ENCODE results near the gene IRGQ.
"Not testable (repeated sequence)": the region's sequence is repeated elsewhere in the genome, so short reads cannot be mapped to it uniquely, and the experiment has no call there.

The IRGQ gene

GRCh38 chr19:43592800-43593350, 3.1 kb downstream of the IRGQ start:
- DNase-seq (ENCODE audit: low read depth) = no peak
- TF ChIP-seq CTCF (IDR thresholded peaks at IDR 0.05; ENCODE audit: control insufficient read depth, extremely low read depth, insufficient read depth) = no peak
- no peak overlapping the region for H3K4me3 ChIP-seq (ENCODE audit: low read depth, low read length)

- no peak for TF ChIP-seq CTCF (IDR thresholded peaks at IDR 0.05; ENCODE audit: control insufficient read depth, extremely low read depth, insufficient read depth)
- no peak overlapping the region for H3K4me3 ChIP-seq (ENCODE audit: low read depth, low read length)
- no peak for DNase-seq (ENCODE audit: low read depth)
Observed at GRCh38 chr19:43591904-43592772, 3.8 kb downstream of the IRGQ start.

- H3K4me3 ChIP-seq (ENCODE audit: low read depth, low read length) = no peak overlapping the region
- DNase-seq (ENCODE audit: low read depth) = no peak
- no peak for TF ChIP-seq CTCF (IDR thresholded peaks at IDR 0.05; ENCODE audit: control insufficient read depth, extremely low read depth, insufficient read depth)
Observed at GRCh38 chr19:43589678-43590077, 6.3 kb downstream of the IRGQ start.

GRCh38 chr19:43589277-43589676, 6.7 kb downstream of the IRGQ start:
- H3K4me3 ChIP-seq (ENCODE audit: low read depth, low read length) = no peak overlapping the region
- DNase-seq (ENCODE audit: low read depth) = no peak
- no peak for TF ChIP-seq CTCF (IDR thresholded peaks at IDR 0.05; ENCODE audit: control insufficient read depth, extremely low read depth, insufficient read depth)

GRCh38 chr19:43587029-43587428, 8.9 kb downstream of the IRGQ start:
- DNase-seq (ENCODE audit: low read depth); H3K4me3 ChIP-seq (ENCODE audit: low read depth, low read length): not testable (repeated sequence)

GRCh38 chr19:43586346-43586745, 9.6 kb downstream of the IRGQ start:
- H3K4me3 ChIP-seq (ENCODE audit: low read depth, low read length) = no peak overlapping the region
- TF ChIP-seq CTCF (IDR thresholded peaks at IDR 0.05; ENCODE audit: control insufficient read depth, extremely low read depth, insufficient read depth) = no peak
- peak; percentile 47 for DNase-seq (ENCODE audit: low read depth)

GRCh38 chr19:43584484-43584883, 11.4 kb downstream of the IRGQ start:
- no peak overlapping the region for H3K4me3 ChIP-seq (ENCODE audit: low read depth, low read length)
- TF ChIP-seq CTCF (IDR thresholded peaks at IDR 0.05; ENCODE audit: control insufficient read depth, extremely low read depth, insufficient read depth) = no peak
- DNase-seq (ENCODE audit: low read depth) = no peak

Measured in LNCaP clone FGC (cell line).